Liver (tissue), 9 donors: ENCODE data around the gene MTMR2. TPM values are rescaled to one million over a fixed set of nuclear protein-coding genes. Genes with fewer than 3 reads are reported as not detected.

Experiments
- DNase-seq: peaks from one replicate; pipeline ENCODE4 v3.0.0-alpha.2; 2017; ENCODE audit warnings: low spot score
- H3K27ac ChIP-seq, 2 donors: one replicate each; pipeline ENCODE4 v1.7.0; 2013; ENCODE audit warnings: inconsistent platforms in 2 of 2, low read length in 2 of 2, control low read depth in 1 of 2, low read depth in 1 of 2, mild to moderate bottlenecking in 1 of 2
- H3K27me3 ChIP-seq, 4 donors: one replicate each; pipeline versions ENCODE4 v1.6.1 to v1.7.0; 2013; ENCODE audit warnings: low read length in 3 of 4, inconsistent platforms in 1 of 4, mild to moderate bottlenecking in 1 of 4, moderate library complexity in 1 of 4; ENCODE audit not compliant: control insufficient read depth in 4 of 4, insufficient read depth in 4 of 4
- H3K36me3 ChIP-seq, 4 donors: one replicate each; pipeline versions ENCODE4 v1.6.1 to v1.7.0; 2013; ENCODE audit warnings: low read length in 3 of 4, mild to moderate bottlenecking in 3 of 4, low read depth in 1 of 4, moderate library complexity in 1 of 4; ENCODE audit not compliant: control insufficient read depth in 4 of 4, insufficient read depth in 3 of 4
- H3K4me1 ChIP-seq, 4 donors: one replicate each; pipeline versions ENCODE4 v1.6.1 to v1.7.0; 2013; ENCODE audit warnings: low read length in 3 of 4, mild to moderate bottlenecking in 3 of 4, moderate library complexity in 1 of 4; ENCODE audit not compliant: control insufficient read depth in 4 of 4, insufficient read depth in 4 of 4
- H3K4me3 ChIP-seq, 3 donors: one replicate each; pipeline versions ENCODE4 v1.6.1 to v1.7.0; 2013; ENCODE audit warnings: low read length in 3 of 3, control low read depth in 1 of 3, low read depth in 1 of 3, mild to moderate bottlenecking in 1 of 3
- H3K9ac ChIP-seq, 2 donors: one replicate each; pipeline ENCODE4 v1.7.0; 2013; ENCODE audit warnings: low read length in 2 of 2, mild to moderate bottlenecking in 2 of 2, moderate library complexity in 2 of 2, control low read depth in 1 of 2, low read depth in 1 of 2
- H3K9me3 ChIP-seq, 4 donors: one replicate each; pipeline versions ENCODE4 v1.6.1 to v1.7.0; 2013; ENCODE audit warnings: low read length in 3 of 4; ENCODE audit not compliant: control insufficient read depth in 4 of 4
- CTCF ChIP-seq: fragments of 150-350 bp; IDR thresholded peaks from 2 replicates; pipeline ENCODE4 v1.5.1; 2017; ENCODE audit warnings: improper control_type of control experiment, low read depth, low read length; ENCODE audit not compliant: missing input control
- EGR1 ChIP-seq, 2 donors: IDR thresholded peaks; 2 replicates each; pipeline ENCODE4 v1.6.1; 2016 to 2018; ENCODE audit warnings: antibody characterized with exemption in 2 of 2, low read depth in 2 of 2
- FOXA2 ChIP-seq: IDR thresholded peaks from 2 replicates; pipeline ENCODE4 v1.6.1; 2016; ENCODE audit warnings: antibody characterized with exemption
- GABPA ChIP-seq, 2 donors: IDR thresholded peaks in 1 of 2; conservative IDR thresholded peaks in 1 of 2; 2 replicates each; pipeline ENCODE4 v1.6.1; 2016; ENCODE audit warnings: antibody characterized with exemption in 2 of 2, mild to moderate bottlenecking in 1 of 2, moderate library complexity in 1 of 2
- HNF4A ChIP-seq, 2 donors: conservative IDR thresholded peaks; 2 replicates each; pipeline ENCODE4 v1.6.1; 2016; ENCODE audit warnings: antibody characterized with exemption in 2 of 2, mild to moderate bottlenecking in 2 of 2
- HNF4G ChIP-seq: IDR thresholded peaks from 2 replicates; pipeline ENCODE4 v1.6.1; 2016; ENCODE audit warnings: antibody characterized with exemption
- JUND ChIP-seq, 2 donors: IDR thresholded peaks; 2 replicates each; pipeline ENCODE4 v1.6.1; 2016; ENCODE audit warnings: antibody characterized with exemption in 2 of 2
- NR2F2 ChIP-seq: IDR thresholded peaks from 2 replicates; pipeline ENCODE4 v1.6.1; 2016; ENCODE audit warnings: antibody characterized with exemption
- RAD21 ChIP-seq, 2 donors: IDR thresholded peaks; 2 replicates each; pipeline ENCODE4 v1.6.1; 2016; ENCODE audit warnings: antibody characterized with exemption in 2 of 2, mild to moderate bottlenecking in 2 of 2
- REST ChIP-seq: IDR thresholded peaks from 2 replicates; pipeline ENCODE4 v1.6.1; 2016; ENCODE audit warnings: antibody characterized with exemption, mild to moderate bottlenecking
- RXRA ChIP-seq, 2 donors: IDR thresholded peaks; 2 replicates each; pipeline ENCODE4 v1.6.1; 2017 to 2018; ENCODE audit warnings: antibody characterized with exemption in 2 of 2, mild to moderate bottlenecking in 1 of 2
- TAF1 ChIP-seq: conservative IDR thresholded peaks from 2 replicates; pipeline ENCODE4 v1.6.1; 2016; ENCODE audit warnings: antibody characterized with exemption, mild to moderate bottlenecking
- YY1 ChIP-seq: IDR thresholded peaks from 2 replicates; pipeline ENCODE4 v1.6.1; 2016; ENCODE audit warnings: antibody characterized with exemption, mild to moderate bottlenecking
- WGBS: extraction: QIAGEN DNeasy Blood & Tissue Kit; methylation state at CpG from one replicate; pipeline ENCODE4 v1.1.7; 2013; 5-methylcytosine and 5-hydroxymethylcytosine counted together
- polyA plus RNA-seq, 2 donors: library from polyadenylated mRNA; stranded (reverse) in 1 of 2; unstranded in 1 of 2; fragments of 200-250 nt in 1 of 2; fragments of >200 nt in 1 of 2; fragmentation: Nextera tagmentation in 1 of 2; extraction: Ambion mirVana in 1 of 2; gene quantifications; one replicate each; pipeline versions ENCODE4 v1.2.1 to v1.2.3, GENCODE V29; 2013 to 2015
- total RNA-seq, 2 donors: library from RNA; depleted of rRNA; stranded (reverse); fragments of >200 nt; gene quantifications; one replicate each; pipeline ENCODE4 v1.2.3, GENCODE V29; 2014
- TF ChIP-seq, protein P1 (sequence below): IDR thresholded peaks from 2 replicates; pipeline ENCODE4 v1.6.1; 2016; ENCODE audit warnings: antibody characterized with exemption
- TF ChIP-seq, protein P2 (sequence below): IDR thresholded peaks from 2 replicates; pipeline ENCODE4 v1.6.1; 2016; ENCODE audit warnings: antibody characterized with exemption
- donor health status: healthy.
- donor health status: healthy.
- donor health status: healthy.
- donor health status: healthy.
- donor health status: healthy.

The MTMR2 gene
- total and polyA plus RNA-seq, 4 donors = 2.0 to 9.5 (median 3.1) TPM

- H3K36me3 ChIP-seq = no peaks in the 10 kb centered on the region
- WGBS = 60% methylated on average over 1 of the region's 1 CpG
- H3K4me1 ChIP-seq = no peaks in the 10 kb centered on the region
- DNase-seq = no peak
- TF ChIP-seq CTCF = no peak
- no peak overlapping the region for H3K9ac ChIP-seq
- H3K9me3 ChIP-seq = peaks cover 0 to 1% (median 0%) of the 10 kb centered on the region in 4 donors
- no peak overlapping the region for H3K27ac ChIP-seq
- no peaks in the 10 kb centered on the region for H3K27me3 ChIP-seq
- no peak overlapping the region for H3K4me3 ChIP-seq
These were observed 8.0 kb upstream of the MTMR2 start for GRCh38 chr11:95931916-95932315.

DNA sequence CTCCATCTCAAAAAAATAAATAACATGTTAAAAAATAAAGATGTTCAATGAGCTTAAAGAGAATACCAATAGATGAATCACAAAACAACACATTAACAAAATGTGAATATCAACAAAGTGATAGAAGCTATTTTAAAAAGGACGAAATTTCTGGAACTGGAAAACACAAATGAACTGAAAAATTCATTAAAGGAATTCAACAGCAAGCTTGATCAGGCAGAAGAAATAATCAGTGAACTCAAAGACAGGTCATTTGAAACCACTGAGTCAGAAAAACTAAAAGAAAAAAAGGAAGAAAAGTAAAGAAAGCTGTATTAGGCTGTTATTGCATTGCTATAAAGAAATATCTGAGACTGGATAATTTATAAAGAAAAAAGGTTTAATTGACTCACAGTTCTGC lies 7.0 kb upstream of the MTMR2 start:
- no peaks in the 10 kb centered on the region for H3K36me3 ChIP-seq
- WGBS = 56% methylated on average over 1 of the region's 1 CpG
- no peak overlapping the region for H3K9ac ChIP-seq
- no peaks in the 10 kb centered on the region for H3K4me1 ChIP-seq
- no peak for DNase-seq
- no peak overlapping the region for H3K27ac ChIP-seq
- TF ChIP-seq TAF1 (no peak), RXRA (IDR thresholded peaks at IDR 0.05) (no peak), REST (no peak), JUND (IDR thresholded peaks at IDR 0.05) (no peak), HNF4G (no peak), NR2F2 (no peak), EGR1 (IDR thresholded peaks at IDR 0.05; ENCODE audit: low read depth in 2 of 2) (no peak), FOXA2 (no peak), YY1 (no peak), HNF4A (conservative IDR thresholded peaks at IDR 0.05) (no peak), CTCF (no peak)
- no peaks in the 10 kb centered on the region for H3K27me3 ChIP-seq
- no peak overlapping the region for H3K4me3 ChIP-seq
- peaks cover 0 to 1% (median 0%) of the 10 kb centered on the region in 4 donors for H3K9me3 ChIP-seq

GRCh38 chr11:95926726-95927125 lies 2.8 kb upstream of the MTMR2 start:
- TF ChIP-seq RAD21 (IDR thresholded peaks at IDR 0.05) (no peak), GABPA (IDR thresholded peaks at IDR 0.05 in 1 of 2, conservative IDR thresholded peaks at IDR 0.05 in 1 of 2) (no peak), TAF1 (no peak), HNF4A (conservative IDR thresholded peaks at IDR 0.05) (no peak), CTCF (no peak), HNF4G (no peak)
- TF ChIP-seq, protein P1, sequence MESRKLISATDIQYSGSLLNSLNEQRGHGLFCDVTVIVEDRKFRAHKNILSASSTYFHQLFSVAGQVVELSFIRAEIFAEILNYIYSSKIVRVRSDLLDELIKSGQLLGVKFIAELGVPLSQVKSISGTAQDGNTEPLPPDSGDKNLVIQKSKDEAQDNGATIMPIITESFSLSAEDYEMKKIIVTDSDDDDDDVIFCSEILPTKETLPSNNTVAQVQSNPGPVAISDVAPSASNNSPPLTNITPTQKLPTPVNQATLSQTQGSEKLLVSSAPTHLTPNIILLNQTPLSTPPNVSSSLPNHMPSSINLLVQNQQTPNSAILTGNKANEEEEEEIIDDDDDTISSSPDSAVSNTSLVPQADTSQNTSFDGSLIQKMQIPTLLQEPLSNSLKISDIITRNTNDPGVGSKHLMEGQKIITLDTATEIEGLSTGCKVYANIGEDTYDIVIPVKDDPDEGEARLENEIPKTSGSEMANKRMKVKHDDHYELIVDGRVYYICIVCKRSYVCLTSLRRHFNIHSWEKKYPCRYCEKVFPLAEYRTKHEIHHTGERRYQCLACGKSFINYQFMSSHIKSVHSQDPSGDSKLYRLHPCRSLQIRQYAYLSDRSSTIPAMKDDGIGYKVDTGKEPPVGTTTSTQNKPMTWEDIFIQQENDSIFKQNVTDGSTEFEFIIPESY = no peak
- TF ChIP-seq, protein P2, sequence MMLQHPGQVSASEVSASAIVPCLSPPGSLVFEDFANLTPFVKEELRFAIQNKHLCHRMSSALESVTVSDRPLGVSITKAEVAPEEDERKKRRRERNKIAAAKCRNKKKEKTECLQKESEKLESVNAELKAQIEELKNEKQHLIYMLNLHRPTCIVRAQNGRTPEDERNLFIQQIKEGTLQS = no peak
- Histone ChIP-seq H3K27me3 (no peaks in the 10 kb centered on the region), H3K4me1 (peaks cover 0 to 13% (median 10%) of the 10 kb centered on the region in 4 donors), H3K9ac (no peak overlapping the region), H3K4me3 (no peak overlapping the region), H3K36me3 (no peaks in the 10 kb centered on the region), H3K27ac (no peak overlapping the region), H3K9me3 (peaks cover 0 to 1% (median 0%) of the 10 kb centered on the region in 4 donors)
- no peak for DNase-seq
- 97% methylated on average over 1 of the region's 1 CpG for WGBS
